Activated naive CD4-positive, alpha-beta T cell treated with anti-CD3 and anti-CD28 coated beads, Interleukin-2, amount 50 U/mL, for 24 hours (primary cell): ENCODE measurements around the gene ADAMTS18.

Experiments used
- H3K27ac Mint-ChIP-seq: one replicate; pipeline ENCODE4 v1.8.0; 2021; ENCODE audit warnings: mild to moderate bottlenecking, mixed read lengths
- H3K27me3 Mint-ChIP-seq: one replicate; pipeline ENCODE4 v1.8.0; 2021; ENCODE audit warnings: mixed read lengths
- H3K36me3 Mint-ChIP-seq: one replicate; pipeline ENCODE4 v1.8.0; 2021; ENCODE audit warnings: mixed read lengths
- H3K4me1 Mint-ChIP-seq: one replicate; pipeline ENCODE4 v1.8.0; 2021; ENCODE audit warnings: mixed read lengths
- H3K4me3 Mint-ChIP-seq: one replicate; pipeline ENCODE4 v1.8.0; 2021; ENCODE audit warnings: mild to moderate bottlenecking, mixed read lengths
- H3K9me3 Mint-ChIP-seq: one replicate; pipeline ENCODE4 v1.8.0; 2021; ENCODE audit warnings: mixed read lengths

ADAMTS18 gene

GRCh38 chr16:77444147-77444460 lies 9.3 kb upstream of the ADAMTS18 start:
- Mint-ChIP-seq H3K27me3 (no peaks in the 10 kb centered on the region), H3K9me3 (no peaks in the 10 kb centered on the region), H3K36me3 (no peaks in the 10 kb centered on the region), H3K27ac (no peak overlapping the region), H3K4me3 (no peak overlapping the region), H3K4me1 (no peaks in the 10 kb centered on the region)

- no peaks in the 10 kb centered on the region for H3K36me3 Mint-ChIP-seq
Measured at GRCh38 chr16:77443357-77444146, 8.7 kb upstream of the ADAMTS18 start.

DNA sequence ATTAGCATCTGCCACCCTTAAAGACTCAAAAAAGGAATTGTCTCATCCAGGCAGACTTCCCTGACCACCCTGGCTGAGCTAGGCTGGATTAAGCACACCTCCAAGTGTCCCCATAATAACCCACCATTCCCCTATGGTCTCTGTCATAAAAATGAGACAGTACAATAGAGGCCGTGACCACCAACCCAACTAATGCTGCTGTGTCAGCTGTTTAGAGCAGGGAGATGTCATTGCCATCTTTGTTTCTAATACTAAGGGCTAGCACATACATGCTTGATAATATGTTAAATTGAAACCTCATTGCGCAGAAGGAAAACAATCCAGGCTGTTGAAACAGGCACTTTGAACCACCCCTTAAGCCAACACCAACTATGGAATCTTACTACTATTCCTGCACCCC lies 7.2 kb upstream of the ADAMTS18 start:
- Mint-ChIP-seq H3K4me3 (no peak overlapping the region), H3K36me3 (no peaks in the 10 kb centered on the region), H3K27me3 (peaks cover 2% of the 10 kb centered on the region), H3K9me3 (no peaks in the 10 kb centered on the region), H3K4me1 (no peaks in the 10 kb centered on the region), H3K27ac (no peak overlapping the region)

More at GRCh38 chr16:77443357-77444146, 8.7 kb upstream of the ADAMTS18 start:
- Mint-ChIP-seq H3K9me3 (no peaks in the 10 kb centered on the region), H3K27ac (no peak overlapping the region), H3K4me3 (no peak overlapping the region), H3K27me3 (no peaks in the 10 kb centered on the region), H3K4me1 (no peaks in the 10 kb centered on the region)

GRCh38 chr16:77439106-77439505 lies 4.3 kb upstream of the ADAMTS18 start:
- H3K27ac Mint-ChIP-seq = no peak overlapping the region
- H3K27me3 Mint-ChIP-seq = peaks cover 14% of the 10 kb centered on the region
- no peaks in the 10 kb centered on the region for H3K9me3 Mint-ChIP-seq
- no peak overlapping the region for H3K4me3 Mint-ChIP-seq
- no peaks in the 10 kb centered on the region for H3K36me3 Mint-ChIP-seq
- no peaks in the 10 kb centered on the region for H3K4me1 Mint-ChIP-seq

DNA sequence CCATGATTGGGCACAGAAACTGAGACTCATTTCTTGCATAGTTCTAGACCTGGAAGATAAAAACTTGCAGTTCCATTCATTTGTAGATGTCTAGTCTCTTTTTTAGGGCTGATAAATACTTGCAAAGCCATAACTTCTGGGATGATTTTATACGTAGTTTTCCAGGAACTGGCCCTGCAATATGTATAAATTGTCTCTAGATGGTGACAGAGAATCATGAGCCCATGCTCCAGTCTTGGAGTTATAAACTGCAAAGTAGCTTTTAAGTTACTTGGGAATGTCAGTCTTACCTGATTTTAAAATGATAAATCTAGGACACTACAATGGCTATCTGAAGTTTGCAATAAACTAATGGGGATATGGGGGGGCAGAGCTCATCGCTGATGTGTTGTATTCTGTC lies 3.0 kb upstream of the ADAMTS18 start:
- H3K4me1 Mint-ChIP-seq = no peaks in the 10 kb centered on the region
- H3K4me3 Mint-ChIP-seq = no peak overlapping the region
- no peaks in the 10 kb centered on the region for H3K36me3 Mint-ChIP-seq
- no peak overlapping the region for H3K27ac Mint-ChIP-seq
- no peaks in the 10 kb centered on the region for H3K9me3 Mint-ChIP-seq
- H3K27me3 Mint-ChIP-seq = peaks cover 25% of the 10 kb centered on the region

DNA sequence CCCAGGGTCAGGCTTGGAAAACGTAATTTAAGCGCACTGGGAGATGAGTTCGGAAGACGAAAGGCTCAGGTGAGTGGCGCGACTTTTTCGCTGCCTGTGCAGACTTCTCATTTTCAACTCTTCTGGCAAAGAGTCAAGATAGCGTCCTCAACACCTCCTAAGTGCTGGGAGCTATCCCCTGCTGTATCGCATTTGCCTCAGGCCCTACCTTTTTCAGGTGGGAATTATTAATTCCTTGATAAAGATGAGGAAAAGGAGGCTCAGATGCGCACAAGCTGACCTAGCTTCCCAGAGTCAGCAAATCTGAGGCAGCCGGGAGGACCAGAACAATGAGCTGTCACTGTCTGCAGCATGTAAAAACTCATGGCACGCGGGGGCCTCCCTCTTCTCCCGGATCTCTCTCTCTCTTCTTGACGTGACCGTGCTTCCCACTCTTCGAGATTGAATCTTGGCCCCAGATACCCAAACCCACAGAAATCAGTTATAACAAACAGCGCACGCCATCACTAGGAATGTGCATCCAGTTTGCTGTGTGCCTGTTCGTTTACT lies 512 bp upstream of the ADAMTS18 start:
- Mint-ChIP-seq H3K36me3 (no peaks in the 10 kb centered on the region), H3K4me3 (no peak overlapping the region), H3K4me1 (no peaks in the 10 kb centered on the region), H3K9me3 (no peaks in the 10 kb centered on the region), H3K27ac (no peak overlapping the region), H3K27me3 (peaks cover 33% of the 10 kb centered on the region)

GRCh38 chr16:77434022-77434529 lies 758 bp downstream of the ADAMTS18 start:
- peaks cover 33% of the 10 kb centered on the region for H3K27me3 Mint-ChIP-seq
- no peaks in the 10 kb centered on the region for H3K36me3 Mint-ChIP-seq
- no peak overlapping the region for H3K27ac Mint-ChIP-seq

DNA sequence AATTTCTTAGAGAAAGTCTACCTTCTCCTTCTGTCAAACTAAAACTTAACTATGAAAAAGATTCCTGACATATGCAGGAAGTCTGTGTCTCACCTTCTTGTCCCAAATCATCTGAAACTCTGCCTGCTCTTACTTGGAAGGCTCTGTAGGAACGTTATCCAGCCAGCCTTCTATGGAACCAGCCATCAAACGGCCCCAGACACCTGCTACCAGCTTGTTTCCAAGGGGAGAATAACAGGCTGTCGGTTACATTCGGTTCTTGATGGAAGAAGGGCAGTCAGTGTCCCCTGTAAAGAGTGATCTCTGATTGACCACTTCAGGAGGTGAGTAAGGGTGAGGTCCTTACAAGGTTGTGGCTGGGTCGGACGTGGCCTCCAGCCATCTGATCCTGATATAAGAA lies 1.7 kb downstream of the ADAMTS18 start:
- H3K9me3 Mint-ChIP-seq = peaks cover 4% of the 10 kb centered on the region
- H3K27me3 Mint-ChIP-seq = peaks cover 34% of the 10 kb centered on the region
- H3K27ac Mint-ChIP-seq = no peak overlapping the region
- H3K4me3 Mint-ChIP-seq = no peak overlapping the region
- H3K4me1 Mint-ChIP-seq = no peaks in the 10 kb centered on the region
- H3K36me3 Mint-ChIP-seq = no peaks in the 10 kb centered on the region

More at GRCh38 chr16:77434022-77434529, 758 bp downstream of the ADAMTS18 start:
- H3K9me3 Mint-ChIP-seq = peaks cover 2% of the 10 kb centered on the region
- no peak overlapping the region for H3K4me3 Mint-ChIP-seq
- H3K4me1 Mint-ChIP-seq = no peaks in the 10 kb centered on the region

DNA sequence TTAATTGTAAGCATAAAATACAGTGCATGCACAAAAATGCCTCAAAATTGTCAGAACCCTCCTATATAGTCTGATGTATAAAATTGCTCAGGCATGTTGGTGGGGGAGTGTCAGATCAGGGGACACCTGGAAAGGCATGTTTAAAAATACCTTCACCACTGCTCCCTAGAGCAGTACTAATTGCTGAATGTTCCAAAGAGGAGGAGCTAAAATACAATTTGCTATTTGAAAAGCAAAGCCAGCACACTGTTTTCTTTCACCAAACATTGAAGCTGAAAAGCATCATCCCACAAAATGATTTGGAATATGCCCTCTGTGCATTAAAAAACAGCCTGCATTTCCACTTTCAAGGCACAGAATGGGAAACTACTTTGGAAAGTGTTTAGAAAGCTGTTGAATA lies 2.6 kb downstream of the ADAMTS18 start:
- H3K27ac Mint-ChIP-seq = no peak overlapping the region
- H3K4me3 Mint-ChIP-seq = no peak overlapping the region
- H3K36me3 Mint-ChIP-seq = no peaks in the 10 kb centered on the region
- peaks cover 4% of the 10 kb centered on the region for H3K9me3 Mint-ChIP-seq
- H3K4me1 Mint-ChIP-seq = no peaks in the 10 kb centered on the region
- peaks cover 34% of the 10 kb centered on the region for H3K27me3 Mint-ChIP-seq

DNA sequence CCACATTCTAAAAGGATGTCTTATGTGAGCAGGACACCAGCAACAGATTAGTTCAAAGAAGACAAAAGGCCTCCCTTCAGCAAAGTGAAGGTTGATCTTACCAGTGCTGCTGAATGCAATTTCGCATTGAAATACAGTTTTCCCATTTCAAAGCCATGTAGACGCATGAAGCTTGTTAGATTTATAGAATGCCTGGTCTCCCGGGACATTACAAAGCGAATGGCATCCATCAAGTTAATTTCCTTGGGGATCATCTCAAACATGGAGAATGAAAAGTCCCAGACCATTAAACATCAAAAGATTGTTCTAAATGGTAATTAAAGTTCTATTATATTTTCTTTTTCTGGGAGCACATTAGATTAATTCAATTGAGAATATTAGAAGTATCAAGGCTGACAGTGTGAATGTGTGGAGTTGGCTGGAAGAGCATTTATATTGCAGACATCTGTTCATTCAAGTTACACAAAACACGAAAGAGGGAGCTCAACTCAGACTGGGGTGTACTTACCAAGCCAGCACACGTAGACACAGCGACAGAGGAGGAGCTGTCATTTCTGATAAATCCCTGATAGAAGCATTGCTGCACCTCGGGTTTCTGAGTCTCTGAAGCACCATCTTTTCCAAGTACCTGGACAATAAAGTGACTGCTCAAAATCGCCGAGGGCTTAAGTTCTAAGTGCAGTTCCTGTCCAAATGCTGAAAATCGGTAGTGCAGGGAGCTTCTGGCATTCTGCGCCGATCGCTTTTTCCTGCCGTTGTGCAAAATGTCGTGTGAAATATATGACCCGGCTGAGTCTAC lies 3.8 kb downstream of the ADAMTS18 start:
- Mint-ChIP-seq H3K36me3 (no peaks in the 10 kb centered on the region), H3K4me3 (no peak overlapping the region), H3K27ac (no peak overlapping the region), H3K9me3 (peaks cover 4% of the 10 kb centered on the region), H3K4me1 (no peaks in the 10 kb centered on the region), H3K27me3 (peaks cover 27% of the 10 kb centered on the region)

GRCh38 chr16:77430360-77430759 lies 4.5 kb downstream of the ADAMTS18 start:
- H3K4me1 Mint-ChIP-seq = no peaks in the 10 kb centered on the region
- H3K36me3 Mint-ChIP-seq = no peaks in the 10 kb centered on the region
- H3K27me3 Mint-ChIP-seq = peaks cover 22% of the 10 kb centered on the region
- no peak overlapping the region for H3K27ac Mint-ChIP-seq
- peaks cover 4% of the 10 kb centered on the region for H3K9me3 Mint-ChIP-seq
- no peak overlapping the region for H3K4me3 Mint-ChIP-seq

DNA sequence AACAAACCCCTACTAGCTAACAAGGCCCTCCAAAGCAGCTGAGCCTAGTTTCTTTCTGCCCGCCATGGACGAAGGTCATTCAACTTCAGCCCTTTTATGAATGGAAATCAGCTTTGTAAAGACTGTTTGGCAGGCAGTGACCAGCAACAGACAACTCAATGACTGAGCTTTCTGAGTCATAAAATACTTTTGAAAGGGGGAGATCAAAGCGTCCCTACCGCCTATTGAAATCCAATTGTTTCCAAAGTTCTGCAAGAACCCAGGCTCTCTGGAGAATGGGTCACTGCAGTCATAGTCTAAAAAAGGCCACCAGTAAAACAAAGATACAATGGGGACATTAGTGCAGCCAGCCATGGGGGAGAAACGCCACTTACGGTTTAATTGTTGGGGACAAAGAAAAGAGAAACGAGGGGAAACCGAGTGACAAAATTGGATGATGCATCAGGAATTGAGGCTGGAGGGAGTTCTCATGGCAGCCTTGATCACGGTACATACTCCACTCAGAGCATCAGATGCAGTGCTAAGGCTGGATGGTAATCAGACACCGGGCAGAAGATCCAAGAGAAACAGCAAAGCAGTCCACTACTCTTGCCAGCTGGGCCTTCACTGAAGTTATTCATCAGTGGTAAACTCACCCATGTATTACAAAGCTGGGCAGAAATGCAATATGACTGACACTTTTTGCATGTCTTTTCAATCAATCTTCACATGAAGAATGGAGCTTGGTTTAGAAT lies 9.8 kb downstream of the ADAMTS18 start:
- H3K36me3 Mint-ChIP-seq = no peaks in the 10 kb centered on the region
- H3K27ac Mint-ChIP-seq = no peak overlapping the region
- H3K4me3 Mint-ChIP-seq = no peak overlapping the region
- peaks cover 4% of the 10 kb centered on the region for H3K27me3 Mint-ChIP-seq
- H3K4me1 Mint-ChIP-seq = no peaks in the 10 kb centered on the region
- H3K9me3 Mint-ChIP-seq = peaks cover 6% of the 10 kb centered on the region

DNA sequence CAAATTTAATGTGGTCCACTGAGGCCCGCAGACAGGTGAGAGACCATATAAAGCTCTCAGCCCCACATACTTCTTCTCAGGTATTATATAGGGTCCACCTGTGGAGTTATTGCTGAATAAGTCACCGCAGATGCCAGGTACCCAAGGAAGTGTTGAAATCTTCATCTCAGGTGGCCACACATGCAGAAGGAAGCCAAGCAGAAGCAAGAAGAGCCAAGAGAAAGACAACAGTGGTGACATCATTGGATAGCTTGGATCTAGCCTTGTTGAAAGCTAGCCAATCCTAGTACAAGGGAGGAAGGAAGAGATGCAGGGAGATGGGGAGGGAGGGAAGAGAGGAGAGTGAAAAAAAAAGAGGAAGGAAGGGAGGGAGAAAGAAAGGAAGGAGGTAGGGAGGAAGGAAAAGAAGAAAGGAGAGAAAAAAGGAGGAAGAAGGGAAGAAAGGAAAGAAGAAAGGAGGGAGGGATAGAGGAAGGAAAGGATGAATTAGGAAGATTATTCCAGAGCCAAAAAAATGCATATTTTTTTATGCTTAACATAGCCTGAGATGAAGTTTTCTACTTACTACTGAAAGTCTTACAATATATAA lies 12.5 kb downstream of the ADAMTS18 start:
- peaks cover 7% of the 10 kb centered on the region for H3K27me3 Mint-ChIP-seq
- no peaks in the 10 kb centered on the region for H3K4me1 Mint-ChIP-seq
- H3K4me3 Mint-ChIP-seq = no peak overlapping the region
- H3K9me3 Mint-ChIP-seq = peaks cover 4% of the 10 kb centered on the region
- no peak overlapping the region for H3K27ac Mint-ChIP-seq
- no peaks in the 10 kb centered on the region for H3K36me3 Mint-ChIP-seq

- H3K4me1 Mint-ChIP-seq = no peaks in the 10 kb centered on the region
- H3K36me3 Mint-ChIP-seq = no peaks in the 10 kb centered on the region
- H3K9me3 Mint-ChIP-seq = peaks cover 4% of the 10 kb centered on the region
- no peak overlapping the region for H3K27ac Mint-ChIP-seq
- no peak overlapping the region for H3K4me3 Mint-ChIP-seq
- peaks cover 5% of the 10 kb centered on the region for H3K27me3 Mint-ChIP-seq
Measured at GRCh38 chr16:77416939-77417480, 17.8 kb downstream of the ADAMTS18 start.

DNA sequence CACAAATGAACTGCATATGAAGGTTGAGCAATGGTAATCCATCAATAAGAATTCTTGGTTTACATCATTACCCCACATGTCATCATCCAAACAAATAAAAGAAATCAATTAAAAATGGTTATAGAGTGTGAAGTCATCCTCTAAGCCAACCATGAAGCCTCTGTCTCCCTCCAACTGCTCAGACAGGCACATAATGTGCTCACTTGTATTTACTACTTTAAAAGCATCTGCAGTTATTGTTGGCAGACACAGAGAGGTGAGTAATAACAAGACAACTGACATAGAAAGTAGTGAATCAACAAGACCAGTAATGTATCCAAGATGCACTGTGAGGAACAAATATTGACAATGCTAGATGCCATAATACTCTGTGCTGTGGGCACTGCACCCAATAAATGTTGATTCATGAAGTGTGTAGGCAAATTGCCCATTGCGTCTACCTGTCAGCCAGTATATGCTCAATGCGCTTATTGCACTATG lies 20.0 kb downstream of the ADAMTS18 start:
- Mint-ChIP-seq H3K27ac (no peak overlapping the region), H3K4me3 (no peak overlapping the region), H3K4me1 (no peaks in the 10 kb centered on the region), H3K27me3 (peaks cover 3% of the 10 kb centered on the region), H3K9me3 (peaks cover under 1% of the 10 kb centered on the region), H3K36me3 (no peaks in the 10 kb centered on the region)
